Common myeloid progenitor, CD34-positive (primary cell): ENCODE data around the gene THRB. TPM values are rescaled to one million over a fixed set of nuclear protein-coding genes. Genes with fewer than 3 reads are reported as not detected.

ENCODE experiments used
- CTCF ChIA-PET: fragments of 350-600 bp; sonication (Branson Sonifier 250); formaldehyde crosslinking; loops from one replicate; lab custom pipeline; 2021; ENCODE audit warnings: antibody characterized with exemption; lab: Charles Lee
- POLR2A ChIA-PET: fragments of 350-600 bp; sonication (Branson Sonifier 250); formaldehyde crosslinking; loops from one replicate; lab custom pipeline; 2021; ENCODE audit warnings: antibody characterized with exemption; lab: Charles Lee
- DNase-seq, 3 donors: peaks; one replicate each; pipeline versions ENCODE4 v3.0.0 to v3.0.0-alpha.2; 2013
- H3K27ac ChIP-seq, 2 experiments: 1 replicate in 1 of 2; 2 replicates in 1 of 2; pipeline ENCODE4 v1.7.0; 2013; ENCODE audit warnings: inconsistent platforms in 2 of 2, low read length in 2 of 2, mild to moderate bottlenecking in 2 of 2, low read depth in 1 of 2, moderate library complexity in 1 of 2; ENCODE audit not compliant: severe bottlenecking in 2 of 2, insufficient read depth in 1 of 2, poor library complexity in 1 of 2
- H3K27me3 ChIP-seq, 5 experiments: replicated peaks in 2 of 5; 1 replicate in 3 of 5; 2 replicates in 2 of 5; pipeline versions ENCODE4 v1.6.1 to v1.7.0; 2013; ENCODE audit warnings: low read length in 4 of 5, mild to moderate bottlenecking in 2 of 5, moderate library complexity in 2 of 5, inconsistent platforms in 1 of 5; ENCODE audit not compliant: insufficient read depth in 5 of 5, control insufficient read depth in 4 of 5
- H3K36me3 ChIP-seq, 4 experiments: 1 replicate in 2 of 4; 2 replicates in 2 of 4; pipeline versions ENCODE4 v1.6.1 to v1.7.0; 2013; ENCODE audit warnings: low read length in 3 of 4, control low read depth in 1 of 4, mild to moderate bottlenecking in 1 of 4; ENCODE audit not compliant: control insufficient read depth in 4 of 4, insufficient read depth in 4 of 4
- H3K4me1 ChIP-seq, 4 experiments: 1 replicate in 3 of 4; 2 replicates in 1 of 4; pipeline versions ENCODE4 v1.6.1 to v1.7.1; 2013; ENCODE audit warnings: low read length in 3 of 4, mild to moderate bottlenecking in 3 of 4, control low read depth in 1 of 4, inconsistent platforms in 1 of 4, moderate library complexity in 1 of 4; ENCODE audit not compliant: control insufficient read depth in 4 of 4, insufficient read depth in 4 of 4; ENCODE audit errors: control extremely low read depth in 1 of 4
- H3K4me3 ChIP-seq, 7 experiments: 1 replicate in 4 of 7; 2 replicates in 3 of 7; pipeline versions ENCODE4 v1.5.1 to v1.7.0; 2013; ENCODE audit warnings: mild to moderate bottlenecking in 7 of 7, low read length in 6 of 7, moderate library complexity in 6 of 7, inconsistent platforms in 2 of 7, low read depth in 2 of 7, control low read depth in 1 of 7; ENCODE audit not compliant: insufficient read depth in 4 of 7, control insufficient read depth in 1 of 7; ENCODE audit errors: extremely low read depth in 1 of 7
- H3K9me3 ChIP-seq, 5 experiments: 1 replicate in 4 of 5; 2 replicates in 1 of 5; pipeline versions ENCODE4 v1.6.1 to v1.7.1; 2013; ENCODE audit warnings: low read length in 4 of 5, mild to moderate bottlenecking in 2 of 5, inconsistent platforms in 1 of 5, low read depth in 1 of 5, moderate library complexity in 1 of 5; ENCODE audit not compliant: control insufficient read depth in 4 of 5, insufficient read depth in 2 of 5; ENCODE audit errors: control extremely low read depth in 1 of 5
- WGBS: methylation state at CpG from one replicate; pipeline ENCODE4 v1.1.5; 2013; ENCODE audit not compliant: insufficient coverage; 5-methylcytosine and 5-hydroxymethylcytosine counted together
- polyA plus RNA-seq: library from polyadenylated mRNA; unstranded; fragments of 120-200 nt; gene quantifications from one replicate; pipeline ENCODE4 v1.2.1, GENCODE V29; 2013

Gene THRB
- polyA plus RNA-seq, result 5.1 TPM

- peak within 1 kb of the TSS; percentile 66 to 95 (median 87) for H3K4me3 ChIP-seq
- H3K36me3 ChIP-seq, result no peaks in the 10 kb centered on the region
- ChIA-PET CTCF (interaction anchor here (1.0 kb wide), 1 partner anchor 148 kb away, joined by 3 read pairs; no protein-coding TSS in a partner anchor), POLR2A (interaction anchor here (0.8 kb wide), 1 partner anchor 129 kb away, joined by 3 read pairs; no protein-coding TSS in a partner anchor)
- DNase-seq, result peak; percentile 63 to 83 (median 71)
- WGBS, result 0% methylated on average over 51 of the region's 80 CpGs
- peaks cover 4 to 31% (median 18%) of the 10 kb centered on the region in 4 experiments for H3K4me1 ChIP-seq
- H3K27ac ChIP-seq, result peak within 1 kb of the TSS in 1 of 2 experiments; percentile 78
- H3K9me3 ChIP-seq, result no peaks in the 10 kb centered on the region
- peaks cover 0 to 5% (median 0%) of the 10 kb centered on the region in 5 experiments for H3K27me3 ChIP-seq
These were observed at the start of gene THRB for GRCh38 chr3:24494618-24495325. THRB (minus strand) TSS chr3:24494850.

DNA sequence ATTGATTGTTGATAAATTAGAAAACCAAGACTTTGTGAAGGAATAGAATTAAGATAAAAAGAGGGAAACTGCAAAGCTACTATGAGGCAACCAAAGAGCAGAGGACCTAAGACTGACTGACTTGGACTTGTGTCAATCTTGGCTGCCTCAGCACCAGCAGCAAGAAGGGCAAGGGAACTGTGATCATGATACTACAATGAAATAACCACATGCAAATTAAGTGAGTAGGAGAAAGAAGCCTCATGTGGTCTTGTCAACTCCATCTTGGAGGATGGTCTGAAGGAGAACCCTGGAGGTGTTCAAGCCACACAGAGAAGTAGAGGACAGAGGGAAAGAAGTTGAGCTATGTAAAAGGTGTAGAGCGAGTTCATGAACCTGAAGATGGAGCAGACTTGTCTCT is 47.3 kb upstream of the THRB start:
- ChIA-PET CTCF (interaction anchor here (1.5 kb wide), 1 partner anchor 12 kb away, joined by 3 read pairs; no protein-coding TSS in a partner anchor), POLR2A (no interaction called here)
- no peaks in the 10 kb centered on the region for H3K4me1 ChIP-seq
- H3K27ac ChIP-seq, result no peak overlapping the region
- H3K27me3 ChIP-seq, result no peaks in the 10 kb centered on the region
- WGBS, result no CpG with 5 or more reads among the region's 1 CpG
- no peaks in the 10 kb centered on the region for H3K36me3 ChIP-seq
- no peak for DNase-seq
- H3K9me3 ChIP-seq, result no peaks in the 10 kb centered on the region
- no peak overlapping the region for H3K4me3 ChIP-seq

GRCh38 chr3:24540821-24541220 is 46.2 kb upstream of the THRB start:
- H3K27me3 ChIP-seq, result no peaks in the 10 kb centered on the region
- no peak for DNase-seq
- no peak overlapping the region for H3K27ac ChIP-seq
- no peaks in the 10 kb centered on the region for H3K9me3 ChIP-seq
- POLR2A ChIA-PET, result interaction anchor here (0.6 kb wide), 1 partner anchor 132 kb away, joined by 3 read pairs; no protein-coding TSS in a partner anchor
- 100% methylated on average over 1 of the region's 2 CpGs for WGBS
- H3K36me3 ChIP-seq, result no peaks in the 10 kb centered on the region
- H3K4me1 ChIP-seq, result no peaks in the 10 kb centered on the region
- CTCF ChIA-PET, result no interaction called here
- no peak overlapping the region for H3K4me3 ChIP-seq

GRCh38 chr3:24539699-24540098 is 45.0 kb upstream of the THRB start:
- H3K27ac ChIP-seq, result no peak overlapping the region
- H3K27me3 ChIP-seq, result no peaks in the 10 kb centered on the region
- no peaks in the 10 kb centered on the region for H3K36me3 ChIP-seq
- no peak overlapping the region for H3K4me3 ChIP-seq
- WGBS, result 92% methylated on average over 2 of the region's 2 CpGs
- no peaks in the 10 kb centered on the region for H3K4me1 ChIP-seq
- DNase-seq, result no peak
- ChIA-PET POLR2A (no interaction called here), CTCF (interaction anchor here (0.8 kb wide), 1 partner anchor 48 kb away, joined by 3 read pairs; no protein-coding TSS in a partner anchor)
- H3K9me3 ChIP-seq, result no peaks in the 10 kb centered on the region

DNA sequence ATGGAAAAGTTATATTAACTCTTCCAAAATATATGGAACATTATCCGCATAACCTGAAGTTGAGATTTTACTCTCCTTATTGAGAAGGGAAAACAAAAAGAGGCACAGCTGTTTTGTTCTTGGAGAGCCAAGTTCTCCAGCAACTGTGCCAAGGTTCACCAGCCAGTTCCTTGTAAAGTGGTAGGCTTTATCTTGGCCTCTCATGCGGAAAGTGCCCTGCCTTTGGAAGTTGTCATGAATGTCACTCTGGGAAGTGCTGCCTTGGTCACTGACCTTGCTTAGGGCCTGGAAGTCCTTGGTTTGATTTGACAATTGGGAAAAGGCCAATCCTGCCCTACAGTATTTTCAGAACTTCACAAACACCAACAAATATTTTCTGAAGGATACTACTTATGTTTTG is 44.2 kb upstream of the THRB start:
- DNase-seq, result no peak
- Histone ChIP-seq H3K27ac (no peak overlapping the region), H3K4me1 (no peaks in the 10 kb centered on the region), H3K4me3 (no peak overlapping the region), H3K36me3 (no peaks in the 10 kb centered on the region), H3K27me3 (no peaks in the 10 kb centered on the region), H3K9me3 (no peaks in the 10 kb centered on the region)
- ChIA-PET POLR2A (no interaction called here), CTCF (no interaction called here)
- WGBS, result 100% methylated on average over 1 of the region's 2 CpGs

DNA sequence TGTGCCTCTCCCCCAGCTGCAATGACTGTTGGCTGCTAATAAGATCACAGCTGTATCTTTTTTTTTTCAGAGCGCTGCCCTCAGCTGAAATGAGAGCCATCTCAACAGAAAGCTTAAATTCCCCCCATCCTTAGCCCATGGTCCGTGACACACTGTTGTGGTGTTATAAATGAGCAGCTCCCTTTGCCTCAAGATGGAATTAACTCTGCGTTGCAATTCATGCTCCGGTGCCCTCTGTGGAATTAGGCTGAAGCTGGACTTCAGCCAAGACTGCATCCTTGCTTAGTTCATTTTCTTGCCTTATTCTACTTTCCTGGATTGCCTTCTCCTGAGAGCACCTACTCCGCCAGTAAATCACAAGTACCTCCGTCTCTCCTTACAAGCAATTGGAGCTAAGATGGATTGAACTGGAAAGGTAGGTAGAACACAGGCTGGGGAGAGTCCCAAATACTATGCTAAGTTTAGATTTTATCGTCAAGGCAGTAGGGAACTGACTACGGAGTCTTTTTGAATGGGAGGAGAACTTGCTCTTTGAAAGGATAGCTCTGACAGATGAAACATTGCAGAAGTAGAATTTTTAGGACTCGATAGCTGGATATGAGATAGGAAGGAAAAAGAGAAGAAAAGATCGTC is 39.0 kb upstream of the THRB start:
- H3K36me3 ChIP-seq, result no peaks in the 10 kb centered on the region
- CTCF ChIA-PET, result interaction anchor here (1.4 to 1.5 kb wide), 2 partner anchors 12 to 13 kb away, joined by 3 to 4 read pairs; no protein-coding TSS in a partner anchor
- H3K27me3 ChIP-seq, result no peaks in the 10 kb centered on the region
- H3K27ac ChIP-seq, result no peak overlapping the region
- H3K4me1 ChIP-seq, result no peaks in the 10 kb centered on the region
- POLR2A ChIA-PET, result no interaction called here
- DNase-seq, result no peak
- WGBS, result 100% methylated on average over 7 of the region's 10 CpGs
- H3K9me3 ChIP-seq, result no peaks in the 10 kb centered on the region
- no peak overlapping the region for H3K4me3 ChIP-seq

DNA sequence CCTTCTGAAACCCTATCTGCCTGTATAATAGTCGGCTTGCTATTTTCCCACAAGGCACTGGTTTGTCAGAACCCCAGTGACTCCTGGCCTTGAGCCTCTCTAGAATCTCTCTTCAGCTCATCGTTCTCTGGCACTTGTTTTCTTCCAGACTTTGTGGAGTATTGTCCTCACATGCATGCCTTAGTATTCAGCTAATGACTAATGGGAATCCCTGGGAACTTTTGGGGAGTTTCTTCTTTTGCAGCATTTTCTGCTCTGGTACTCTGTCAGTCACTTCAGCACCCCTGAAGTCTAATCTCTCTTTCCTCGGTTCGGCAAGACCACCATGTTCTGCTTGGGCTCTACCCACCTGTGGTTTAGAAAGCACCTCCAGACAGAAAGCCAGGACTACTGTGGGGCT is 35.8 kb upstream of the THRB start:
- DNase-seq, result no peak
- no peaks in the 10 kb centered on the region for H3K27me3 ChIP-seq
- no peak overlapping the region for H3K27ac ChIP-seq
- H3K9me3 ChIP-seq, result no peaks in the 10 kb centered on the region
- ChIA-PET POLR2A (no interaction called here), CTCF (no interaction called here)
- no peak overlapping the region for H3K4me3 ChIP-seq
- WGBS, result 100% methylated on average over 2 of the region's 4 CpGs
- no peaks in the 10 kb centered on the region for H3K36me3 ChIP-seq
- peaks cover 0 to 2% (median 0%) of the 10 kb centered on the region in 4 experiments for H3K4me1 ChIP-seq
